SJCRH30 (cell line): ENCODE data around the gene CABP4. TPM values are rescaled to one million over a fixed set of nuclear protein-coding genes. Genes with fewer than 3 reads are reported as not detected.

Experiments
- DNase-seq, 2 experiments: peaks; one replicate each; pipeline ENCODE4 v3.0.0-alpha.2; 2015 to 2020
- H3K27ac ChIP-seq: fragments of 250-450 bp; sonication (Bioruptor Pico); 2 replicates; pipeline ENCODE4 v1.5.1; 2020; ENCODE audit warnings: mild to moderate bottlenecking, moderate library complexity
- H3K27me3 ChIP-seq: fragments of 250-450 bp; sonication (Bioruptor Pico); 2 replicates; pipeline ENCODE4 v1.5.1; 2020; ENCODE audit warnings: mild to moderate bottlenecking, moderate library complexity
- H3K36me3 ChIP-seq: fragments of 250-450 bp; sonication (Bioruptor Pico); 2 replicates; pipeline ENCODE4 v1.5.1; 2020; ENCODE audit warnings: mild to moderate bottlenecking, moderate library complexity
- H3K4me1 ChIP-seq: fragments of 250-450 bp; sonication (Bioruptor Pico); 2 replicates; pipeline ENCODE4 v1.5.1; 2020; ENCODE audit warnings: mild to moderate bottlenecking, moderate library complexity
- H3K4me3 ChIP-seq: fragments of 250-450 bp; sonication (Bioruptor Pico); 2 replicates; pipeline ENCODE4 v1.5.1; 2020; ENCODE audit warnings: mild to moderate bottlenecking, moderate library complexity
- H3K9me3 ChIP-seq: fragments of 250-450 bp; sonication (Bioruptor Pico); replicated peaks from 2 replicates; pipeline ENCODE4 v1.5.1; 2020; ENCODE audit warnings: mild to moderate bottlenecking, moderate library complexity
- total RNA-seq: library from RNA; depleted of rRNA; stranded (reverse); fragments of >200 nt; shearing (Covaris generic); gene quantifications from 2 replicates; pipeline ENCODE4 v1.2.3, GENCODE V29; 2014; rRNA removed

Gene CABP4
- total RNA-seq: 1.2 and 2.6 TPM in 2 replicates

DNA sequence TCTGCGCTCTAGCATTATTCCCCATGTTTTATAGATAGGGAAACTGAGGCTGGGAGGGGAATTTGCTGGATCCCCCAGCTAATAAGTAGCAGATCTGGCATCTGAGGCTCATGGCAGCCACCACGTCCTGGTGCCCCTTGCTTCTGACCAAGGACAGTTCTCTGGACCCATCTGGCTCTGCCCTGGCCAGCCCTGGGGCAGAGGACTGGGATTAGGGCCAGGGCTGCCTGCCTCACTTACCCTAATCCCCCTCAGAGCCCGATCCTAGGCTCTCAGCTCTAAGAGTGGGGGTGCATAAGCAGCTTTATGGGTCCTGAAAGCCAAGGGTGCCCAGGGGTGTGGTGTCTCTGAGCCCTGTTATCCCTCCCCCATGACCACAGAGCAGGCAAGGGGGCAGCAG lies at the start of gene CABP4:
CABP4 (plus strand) TSS at position 301 of the 400 bp plus-strand sequence; CDS start at position 371, 70 bp downstream.
- Histone ChIP-seq H3K4me1 (no peaks in the 10 kb centered on the region), H3K36me3 (no peaks in the 10 kb centered on the region), H3K9me3 (no peaks in the 10 kb centered on the region), H3K4me3 (no peak within 1 kb of the TSS), H3K27ac (no peak within 1 kb of the TSS), H3K27me3 (no peaks in the 10 kb centered on the region)
- DNase-seq: no peak

DNA sequence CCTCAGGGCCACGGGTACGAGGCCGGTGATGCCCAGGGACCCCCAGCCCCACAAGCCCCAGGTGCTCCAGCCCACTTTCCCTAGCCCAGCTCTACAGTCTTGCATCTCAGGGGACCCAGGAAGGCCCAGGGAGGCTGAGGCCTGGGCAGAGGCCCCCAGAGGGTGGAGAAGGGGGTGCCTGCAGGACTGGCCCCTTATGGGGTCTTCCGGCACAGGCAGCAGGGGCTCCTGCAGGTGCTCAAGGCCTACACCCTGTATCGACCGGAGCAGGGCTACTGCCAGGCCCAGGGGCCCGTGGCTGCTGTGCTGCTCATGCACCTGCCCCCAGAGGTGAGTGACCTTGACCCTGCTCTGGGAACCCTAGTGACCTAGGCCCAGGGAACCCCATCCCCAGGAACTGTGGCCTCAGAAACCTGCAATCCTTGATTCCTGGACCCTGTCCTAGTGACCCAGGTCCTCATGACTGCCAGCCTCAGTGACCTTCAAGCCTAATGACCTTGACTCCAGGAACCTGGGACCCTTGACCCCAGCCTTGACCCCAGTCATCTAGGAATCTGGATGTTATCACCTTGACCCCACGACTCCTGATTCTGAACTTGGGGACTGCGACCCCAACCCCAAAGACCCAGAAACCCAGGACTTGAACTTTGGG lies 49.3 kb upstream of the CABP4 start:
- H3K4me3 ChIP-seq: no peak overlapping the region
- no peaks in the 10 kb centered on the region for H3K36me3 ChIP-seq
- no peak overlapping the region for H3K27ac ChIP-seq
- no peaks in the 10 kb centered on the region for H3K9me3 ChIP-seq
- H3K27me3 ChIP-seq: peaks cover 32% of the 10 kb centered on the region
- H3K4me1 ChIP-seq: peaks cover 6% of the 10 kb centered on the region; the same call in 1 of the 2 replicates
- no peak for DNase-seq

GRCh38 chr11:67406420-67406968 lies 48.7 kb upstream of the CABP4 start:
- Histone ChIP-seq H3K27ac (no peak overlapping the region), H3K9me3 (no peaks in the 10 kb centered on the region), H3K4me3 (no peak overlapping the region), H3K4me1 (peaks cover 6% of the 10 kb centered on the region; the same call in 1 of the 2 replicates), H3K36me3 (no peaks in the 10 kb centered on the region), H3K27me3 (peaks cover 33% of the 10 kb centered on the region)
- no peak for DNase-seq

DNA sequence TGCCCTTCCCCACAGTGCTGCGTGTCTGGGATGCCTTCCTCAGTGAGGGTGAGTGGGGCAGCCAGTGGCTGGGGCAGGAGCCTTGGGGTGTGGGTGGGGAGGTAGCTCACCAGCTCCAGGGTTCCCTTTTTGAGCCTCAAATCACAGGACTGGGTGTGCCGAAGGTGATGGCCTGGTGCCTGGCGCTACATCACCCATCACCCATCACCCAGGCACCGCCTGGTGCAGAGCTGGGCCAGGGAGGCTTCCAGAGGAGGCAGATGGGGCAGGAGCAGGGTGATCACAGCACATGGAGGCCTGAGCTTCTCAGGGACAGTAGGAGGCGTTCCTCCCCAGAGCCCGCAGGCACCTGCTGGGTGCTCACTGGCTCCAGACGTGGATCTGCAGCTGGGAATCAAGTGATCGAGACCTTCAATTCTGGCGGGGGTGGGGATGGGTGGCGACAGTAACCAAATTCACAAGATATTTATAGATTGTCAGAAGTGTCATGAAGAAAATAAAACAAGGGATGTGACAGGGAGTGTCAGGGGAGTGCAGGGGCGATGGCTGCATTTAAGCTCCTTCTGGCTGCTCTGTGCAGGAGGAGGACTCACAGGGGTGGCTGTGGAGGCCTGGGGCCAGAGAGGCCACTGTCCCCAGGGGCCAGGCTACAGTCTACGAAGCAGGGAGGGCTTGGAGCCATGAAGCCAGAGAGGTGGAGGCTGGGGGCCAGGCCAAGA lies 48.0 kb upstream of the CABP4 start:
- Histone ChIP-seq H3K9me3 (no peaks in the 10 kb centered on the region), H3K4me1 (peaks cover 6% of the 10 kb centered on the region; the same call in 1 of the 2 replicates), H3K4me3 (no peak overlapping the region), H3K27ac (no peak overlapping the region), H3K27me3 (peaks cover 33% of the 10 kb centered on the region), H3K36me3 (no peaks in the 10 kb centered on the region)
- DNase-seq: no peak

- Histone ChIP-seq H3K27ac (no peak overlapping the region), H3K4me3 (no peak overlapping the region), H3K36me3 (no peaks in the 10 kb centered on the region), H3K9me3 (no peaks in the 10 kb centered on the region), H3K27me3 (peaks cover 33% of the 10 kb centered on the region), H3K4me1 (0 out of 2 replicates have a peak, but pooled peaks cover 3% of the 10 kb centered on the region)
- no peak for DNase-seq
Observed at GRCh38 chr11:67407688-67408163, 47.4 kb upstream of the CABP4 start.

DNA sequence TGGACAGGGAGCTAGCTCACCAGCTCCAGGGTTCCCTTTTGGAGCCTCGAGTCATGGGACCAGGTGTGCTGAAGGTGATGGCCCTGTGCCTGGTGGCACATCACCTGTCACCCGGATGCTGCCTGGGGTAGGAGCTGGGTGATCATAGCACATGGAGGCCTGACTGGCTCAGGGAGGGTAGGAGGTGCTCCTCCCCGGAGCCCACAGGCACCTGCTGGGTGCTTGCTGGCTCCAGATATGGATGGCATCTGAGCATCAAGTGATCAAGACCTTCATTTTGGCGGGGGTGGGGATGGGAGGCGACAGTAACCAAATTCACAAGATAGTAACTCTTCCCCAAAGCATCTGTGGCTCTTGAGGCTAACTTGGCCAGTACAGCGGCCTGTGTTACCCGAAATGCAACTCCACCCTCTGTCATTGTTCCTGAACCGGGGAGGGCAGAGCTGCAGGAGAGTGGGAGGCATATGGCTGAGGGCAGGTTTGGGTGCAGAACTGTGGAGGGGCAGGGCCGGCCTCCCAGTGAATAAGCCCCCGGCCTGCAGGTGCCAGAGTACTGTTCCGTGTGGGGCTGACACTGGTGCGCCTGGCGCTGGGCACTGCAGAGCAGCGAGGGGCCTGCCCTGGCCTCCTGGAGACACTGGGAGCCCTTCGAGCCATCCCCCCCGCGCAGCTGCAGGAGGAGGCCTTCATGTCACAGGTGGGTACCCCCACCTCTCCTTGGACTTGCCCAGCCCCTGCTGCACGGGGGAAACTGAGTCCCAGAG lies 46.5 kb upstream of the CABP4 start:
- no peak for DNase-seq
- no peaks in the 10 kb centered on the region for H3K36me3 ChIP-seq
- no peak overlapping the region for H3K27ac ChIP-seq
- H3K27me3 ChIP-seq: peaks cover 33% of the 10 kb centered on the region
- no peak overlapping the region for H3K4me3 ChIP-seq
- no peaks in the 10 kb centered on the region for H3K9me3 ChIP-seq
- 0 out of 2 replicates have a peak, but pooled peaks cover 5% of the 10 kb centered on the region for H3K4me1 ChIP-seq

DNA sequence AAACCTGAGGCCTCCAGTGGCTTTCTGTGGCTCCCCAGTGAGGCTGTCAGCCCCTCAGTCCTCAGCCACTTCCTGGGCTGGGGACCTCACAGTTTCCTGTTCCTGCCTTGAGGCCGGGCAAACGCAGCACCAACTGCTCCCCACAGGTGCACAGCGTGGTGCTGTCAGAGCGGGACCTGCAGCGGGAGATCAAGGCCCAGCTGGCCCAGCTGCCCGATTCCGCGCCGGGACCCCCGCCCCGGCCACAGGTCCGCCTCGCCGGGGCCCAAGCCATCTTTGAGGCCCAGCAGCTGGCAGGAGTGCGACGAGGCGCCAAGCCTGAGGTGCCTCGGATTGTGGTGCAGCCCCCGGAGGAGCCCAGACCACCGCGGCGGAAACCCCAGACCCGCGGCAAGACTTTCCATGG lies 45.9 kb upstream of the CABP4 start:
- H3K36me3 ChIP-seq: no peaks in the 10 kb centered on the region
- H3K27me3 ChIP-seq: peaks cover 33% of the 10 kb centered on the region
- 0 out of 2 replicates have a peak, but pooled peaks cover 5% of the 10 kb centered on the region for H3K4me1 ChIP-seq
- H3K9me3 ChIP-seq: no peaks in the 10 kb centered on the region
- no peak overlapping the region for H3K27ac ChIP-seq
- H3K4me3 ChIP-seq: no peak overlapping the region
- no peak for DNase-seq

GRCh38 chr11:67409781-67410368 lies 45.3 kb upstream of the CABP4 start:
- no peak overlapping the region for H3K27ac ChIP-seq
- no peaks in the 10 kb centered on the region for H3K9me3 ChIP-seq
- H3K4me3 ChIP-seq: no peak overlapping the region
- DNase-seq: no peak
- H3K27me3 ChIP-seq: peaks cover 33% of the 10 kb centered on the region
- no peaks in the 10 kb centered on the region for H3K36me3 ChIP-seq
- 0 out of 2 replicates have a peak, but pooled peaks cover 5% of the 10 kb centered on the region for H3K4me1 ChIP-seq

DNA sequence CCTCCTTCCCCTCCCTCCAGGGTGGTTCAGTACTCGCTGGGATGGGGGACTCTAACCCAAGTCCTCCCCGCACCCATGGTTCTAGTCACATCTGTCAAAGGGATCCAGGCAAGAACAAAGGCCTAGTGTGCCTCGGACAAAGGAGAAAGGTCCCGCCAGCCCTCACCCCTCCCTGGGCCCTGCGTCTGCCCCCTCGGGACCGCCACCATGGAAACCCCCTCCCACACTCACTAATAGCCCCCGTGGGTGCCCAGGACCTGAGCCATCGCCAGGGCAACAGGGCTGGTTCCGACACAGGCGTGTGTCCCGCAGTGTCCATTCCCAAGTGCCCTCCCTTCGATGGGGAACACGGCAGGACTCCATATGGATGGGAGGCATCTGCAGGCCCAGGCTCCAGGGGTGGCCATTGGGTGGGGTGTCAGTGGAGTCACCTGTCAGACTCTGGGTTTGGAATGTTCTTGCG lies 44.8 kb upstream of the CABP4 start:
- H3K27ac ChIP-seq: no peak overlapping the region
- no peak for DNase-seq
- H3K4me3 ChIP-seq: no peak overlapping the region
- H3K9me3 ChIP-seq: no peaks in the 10 kb centered on the region
- H3K27me3 ChIP-seq: peaks cover 33% of the 10 kb centered on the region
- 0 out of 2 replicates have a peak, but pooled peaks cover 5% of the 10 kb centered on the region for H3K4me1 ChIP-seq
- no peaks in the 10 kb centered on the region for H3K36me3 ChIP-seq

GRCh38 chr11:67410984-67411784 lies 44.0 kb upstream of the CABP4 start:
- Histone ChIP-seq H3K27ac (no peak overlapping the region), H3K4me1 (0 out of 2 replicates have a peak, but pooled peaks cover 5% of the 10 kb centered on the region), H3K4me3 (no peak overlapping the region), H3K9me3 (no peaks in the 10 kb centered on the region), H3K36me3 (no peaks in the 10 kb centered on the region), H3K27me3 (peaks cover 33% of the 10 kb centered on the region)
- DNase-seq: no peak

DNA sequence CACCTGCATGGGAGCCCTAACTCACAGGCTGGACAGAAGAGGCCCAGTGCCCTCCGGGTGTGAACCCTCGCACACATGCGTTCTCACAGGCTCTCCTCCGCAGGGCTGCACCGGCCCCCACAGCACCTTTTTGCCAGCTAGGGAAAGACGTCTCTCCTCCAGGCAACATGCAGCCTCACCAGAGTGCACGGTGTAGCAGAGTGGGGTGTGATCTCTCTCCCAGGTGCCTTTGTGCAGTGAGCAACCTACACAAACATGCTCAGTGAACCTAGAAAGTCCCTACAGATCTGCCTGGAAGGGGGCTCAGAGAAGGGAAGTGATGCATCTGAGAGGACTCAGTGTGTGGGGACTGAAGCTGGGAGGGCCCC lies 43.4 kb upstream of the CABP4 start:
- Histone ChIP-seq H3K4me3 (no peak overlapping the region), H3K27ac (no peak overlapping the region), H3K9me3 (no peaks in the 10 kb centered on the region), H3K36me3 (no peaks in the 10 kb centered on the region), H3K4me1 (0 out of 2 replicates have a peak, but pooled peaks cover 5% of the 10 kb centered on the region), H3K27me3 (peaks cover 33% of the 10 kb centered on the region)
- DNase-seq: no peak

DNA sequence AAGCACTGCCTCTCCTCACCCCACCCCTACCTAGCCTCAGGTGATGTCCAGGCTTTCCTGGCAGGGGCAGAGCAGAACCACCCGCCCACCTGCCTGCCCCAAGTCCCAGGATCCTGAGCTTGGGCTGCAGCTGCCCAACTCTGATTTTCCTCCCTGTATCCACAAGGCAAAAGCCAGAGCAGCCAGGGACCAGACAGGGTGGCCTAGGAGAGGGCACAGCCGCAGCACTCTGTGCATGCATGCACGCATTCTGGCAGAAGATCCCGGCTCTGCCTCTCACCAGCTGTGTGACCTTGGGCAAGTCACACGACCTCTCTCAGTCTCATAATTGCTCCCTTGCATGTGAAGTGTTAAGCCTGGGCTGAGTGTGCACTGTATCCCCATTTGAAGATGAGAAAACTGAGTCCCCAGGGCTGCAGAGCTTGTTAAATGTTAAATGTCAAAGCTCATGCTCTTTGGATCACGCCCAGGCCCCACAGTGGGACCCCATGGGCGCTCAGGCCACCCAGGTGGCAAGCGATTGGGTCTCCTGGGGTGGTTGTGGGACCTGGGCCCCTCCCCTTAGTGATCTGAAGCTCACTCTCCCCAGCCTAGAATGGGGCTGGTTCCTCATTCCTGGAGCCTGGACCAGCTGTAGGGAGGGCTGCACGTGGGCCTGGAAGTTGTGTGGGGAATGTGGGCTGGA lies 42.5 kb upstream of the CABP4 start:
- DNase-seq: no peak
- peaks cover 25% of the 10 kb centered on the region for H3K27me3 ChIP-seq
- no peak overlapping the region for H3K4me3 ChIP-seq
- no peaks in the 10 kb centered on the region for H3K36me3 ChIP-seq
- no peaks in the 10 kb centered on the region for H3K9me3 ChIP-seq
- H3K4me1 ChIP-seq: 0 out of 2 replicates have a peak, but pooled peaks cover 5% of the 10 kb centered on the region
- no peak overlapping the region for H3K27ac ChIP-seq

GRCh38 chr11:67413266-67413849 lies 41.8 kb upstream of the CABP4 start:
- H3K27ac ChIP-seq: no peak overlapping the region
- H3K4me3 ChIP-seq: no peak overlapping the region
- H3K36me3 ChIP-seq: no peaks in the 10 kb centered on the region
- H3K27me3 ChIP-seq: peaks cover 23% of the 10 kb centered on the region
- H3K4me1 ChIP-seq: 0 out of 2 replicates have a peak, but pooled peaks cover 5% of the 10 kb centered on the region
- peak in 1 of 2 experiments; percentile 34 for DNase-seq
- H3K9me3 ChIP-seq: no peaks in the 10 kb centered on the region
